Right atrium auricular region (tissue), 2 donors: ENCODE results near the gene RIMBP2. TPM values are rescaled to one million over a fixed set of nuclear protein-coding genes. Genes with fewer than 3 reads are reported as not detected.

Experiments
- DNase-seq: peaks from one replicate; pipeline ENCODE4 v3.0.0-alpha.2; 2019; ENCODE audit warnings: low spot score
- H3K27ac ChIP-seq, 2 donors: fragments of 200-600 bp; sonication (generic); 1 replicate in 1 of 2; 2 replicates in 1 of 2; pipeline ENCODE4 v1.5.1; 2016 to 2019
- H3K27me3 ChIP-seq, 2 donors: fragments of 200-600 bp; sonication (generic); one replicate each; pipeline versions ENCODE4 v1.5.1 to v1.6.0; 2017 to 2019
- H3K36me3 ChIP-seq: fragments of 200-600 bp; sonication (generic); one replicate; pipeline ENCODE4 v1.5.1; 2016
- H3K4me1 ChIP-seq, 2 donors: fragments of 200-600 bp; sonication (generic); one replicate each; pipeline versions ENCODE4 v1.5.1 to v1.6.0; 2017 to 2019
- H3K4me3 ChIP-seq, 2 donors: fragments of 200-600 bp; sonication (generic); 1 replicate in 1 of 2; 2 replicates in 1 of 2; pipeline ENCODE4 v1.5.1; 2017 to 2019; ENCODE audit warnings: mild to moderate bottlenecking in 1 of 2, moderate library complexity in 1 of 2
- H3K9me3 ChIP-seq, 2 donors: fragments of 200-600 bp; sonication (generic); one replicate each; pipeline ENCODE4 v1.5.1; 2019
- CTCF ChIP-seq, 2 donors: fragments of 200-600 bp; sonication (generic); IDR thresholded peaks; one replicate each; pipeline ENCODE4 v1.5.1; 2019; ENCODE audit warnings: antibody characterized with exemption in 2 of 2
- total RNA-seq, 2 donors: library from RNA; depleted of rRNA; stranded (reverse); fragments of >200 nt; gene quantifications; one replicate each; pipeline ENCODE4 v1.1.0, GENCODE V29; 2016

The RIMBP2 gene
- total RNA-seq, 2 donors from 2014 or later, result 0.04 TPM; not detected in 1

- DNase-seq, result no peak
- no peak overlapping the region for H3K27ac ChIP-seq
- H3K4me3 ChIP-seq, result no peak overlapping the region
- no peaks in the 10 kb centered on the region for H3K9me3 ChIP-seq
- no peak for TF ChIP-seq CTCF (IDR thresholded peaks at IDR 0.05)
- H3K27me3 ChIP-seq, result no peaks in the 10 kb centered on the region
- H3K36me3 ChIP-seq, result no peaks in the 10 kb centered on the region
- no peaks in the 10 kb centered on the region for H3K4me1 ChIP-seq
These were observed 359.9 kb downstream of the RIMBP2 start for GRCh38 chr12:130356222-130356621.

GRCh38 chr12:130354407-130354806, 361.7 kb downstream of the RIMBP2 start:
- Histone ChIP-seq H3K27me3 (no peaks in the 10 kb centered on the region), H3K36me3 (no peaks in the 10 kb centered on the region), H3K4me3 (no peak overlapping the region), H3K9me3 (no peaks in the 10 kb centered on the region), H3K4me1 (no peaks in the 10 kb centered on the region), H3K27ac (no peak overlapping the region)
- no peak for DNase-seq
- TF ChIP-seq CTCF (IDR thresholded peaks at IDR 0.05), result no peak

- Histone ChIP-seq H3K9me3 (no peaks in the 10 kb centered on the region), H3K36me3 (no peaks in the 10 kb centered on the region), H3K4me3 (no peak overlapping the region), H3K4me1 (no peaks in the 10 kb centered on the region), H3K27me3 (no peaks in the 10 kb centered on the region), H3K27ac (no peak overlapping the region)
- no peak for TF ChIP-seq CTCF (IDR thresholded peaks at IDR 0.05)
- no peak for DNase-seq
These were observed 363.0 kb downstream of the RIMBP2 start for GRCh38 chr12:130353081-130353480.

- no peak for DNase-seq
- H3K36me3 ChIP-seq, result no peaks in the 10 kb centered on the region
- H3K4me3 ChIP-seq, result no peak overlapping the region
- no peaks in the 10 kb centered on the region for H3K27me3 ChIP-seq
- H3K9me3 ChIP-seq, result no peaks in the 10 kb centered on the region
- TF ChIP-seq CTCF (IDR thresholded peaks at IDR 0.05), result no peak
- no peaks in the 10 kb centered on the region for H3K4me1 ChIP-seq
- no peak overlapping the region for H3K27ac ChIP-seq
These were observed 364.8 kb downstream of the RIMBP2 start for GRCh38 chr12:130351326-130351725.

- no peaks in the 10 kb centered on the region for H3K27me3 ChIP-seq
- no peak overlapping the region for H3K4me3 ChIP-seq
- no peaks in the 10 kb centered on the region for H3K4me1 ChIP-seq
- no peak overlapping the region for H3K27ac ChIP-seq
- H3K9me3 ChIP-seq, result no peaks in the 10 kb centered on the region
- no peak for DNase-seq
- no peak for TF ChIP-seq CTCF (IDR thresholded peaks at IDR 0.05)
- no peaks in the 10 kb centered on the region for H3K36me3 ChIP-seq
These were observed 365.4 kb downstream of the RIMBP2 start for GRCh38 chr12:130350715-130351114.

GRCh38 chr12:130347588-130347987, 368.5 kb downstream of the RIMBP2 start:
- H3K27ac ChIP-seq, result no peak overlapping the region
- no peaks in the 10 kb centered on the region for H3K9me3 ChIP-seq
- no peaks in the 10 kb centered on the region for H3K4me1 ChIP-seq
- DNase-seq, result no peak
- no peaks in the 10 kb centered on the region for H3K27me3 ChIP-seq
- no peaks in the 10 kb centered on the region for H3K36me3 ChIP-seq
- H3K4me3 ChIP-seq, result no peak overlapping the region
- TF ChIP-seq CTCF (IDR thresholded peaks at IDR 0.05), result no peak
